Neural cell (in vitro differentiated cells): ENCODE measurements around the gene STYXL2.

Experiments
- CTCF ChIP-seq: fragments of 450-650 bp; IDR thresholded peaks from 2 replicates; pipeline ENCODE4 v1.5.1; 2014; ENCODE audit warnings: antibody characterized with exemption, mild to moderate bottlenecking, moderate library complexity; ENCODE audit not compliant: poor library complexity, severe bottlenecking
- EP300 ChIP-seq: fragments of 450-650 bp; conservative IDR thresholded peaks from 2 replicates; pipeline ENCODE4 v1.6.1; 2014; ENCODE audit warnings: antibody characterized with exemption, mild to moderate bottlenecking, moderate library complexity; ENCODE audit not compliant: poor library complexity, severe bottlenecking
- EZH2 ChIP-seq: fragments of 200-600, 300-800 bp; shearing (Covaris generic), sonication (generic); IDR thresholded peaks from 2 replicates; pipeline ENCODE4 v1.6.1; 2014; ENCODE audit warnings: antibody characterized with exemption, low read length, borderline replicate concordance, mild to moderate bottlenecking; ENCODE audit not compliant: insufficient read depth, poor library complexity, severe bottlenecking
- MXI1 ChIP-seq: fragments of 450-650 bp; conservative IDR thresholded peaks from 2 replicates; pipeline ENCODE4 v1.6.1; 2014; ENCODE audit warnings: antibody characterized with exemption, mild to moderate bottlenecking; ENCODE audit not compliant: poor library complexity, severe bottlenecking
- POLR2AphosphoS5 ChIP-seq: IDR thresholded peaks from 2 replicates; pipeline ENCODE4 v1.6.1; 2012
- RAD21 ChIP-seq: fragments of 450-650 bp; conservative IDR thresholded peaks from 2 replicates; pipeline ENCODE4 v1.6.1; 2014; ENCODE audit warnings: antibody characterized with exemption, mild to moderate bottlenecking, moderate library complexity
- SMC3 ChIP-seq: fragments of 450-650 bp; conservative IDR thresholded peaks from 2 replicates; pipeline ENCODE4 v1.6.1; 2014; ENCODE audit warnings: antibody characterized with exemption, mild to moderate bottlenecking, moderate library complexity; ENCODE audit not compliant: poor library complexity
- TAF1 ChIP-seq: IDR thresholded peaks from 2 replicates; pipeline ENCODE4 v1.6.1; 2012; ENCODE audit warnings: low read depth
- TF ChIP-seq, protein P1 (sequence below): IDR thresholded peaks from 2 replicates; pipeline ENCODE4 v1.6.1; 2012; ENCODE audit warnings: borderline replicate concordance

- no peak for TF ChIP-seq RAD21
- no peak for TF ChIP-seq CTCF
- TF ChIP-seq POLR2AphosphoS5, result no peak
- no peak for TF ChIP-seq EZH2
- TF ChIP-seq, protein P1, sequence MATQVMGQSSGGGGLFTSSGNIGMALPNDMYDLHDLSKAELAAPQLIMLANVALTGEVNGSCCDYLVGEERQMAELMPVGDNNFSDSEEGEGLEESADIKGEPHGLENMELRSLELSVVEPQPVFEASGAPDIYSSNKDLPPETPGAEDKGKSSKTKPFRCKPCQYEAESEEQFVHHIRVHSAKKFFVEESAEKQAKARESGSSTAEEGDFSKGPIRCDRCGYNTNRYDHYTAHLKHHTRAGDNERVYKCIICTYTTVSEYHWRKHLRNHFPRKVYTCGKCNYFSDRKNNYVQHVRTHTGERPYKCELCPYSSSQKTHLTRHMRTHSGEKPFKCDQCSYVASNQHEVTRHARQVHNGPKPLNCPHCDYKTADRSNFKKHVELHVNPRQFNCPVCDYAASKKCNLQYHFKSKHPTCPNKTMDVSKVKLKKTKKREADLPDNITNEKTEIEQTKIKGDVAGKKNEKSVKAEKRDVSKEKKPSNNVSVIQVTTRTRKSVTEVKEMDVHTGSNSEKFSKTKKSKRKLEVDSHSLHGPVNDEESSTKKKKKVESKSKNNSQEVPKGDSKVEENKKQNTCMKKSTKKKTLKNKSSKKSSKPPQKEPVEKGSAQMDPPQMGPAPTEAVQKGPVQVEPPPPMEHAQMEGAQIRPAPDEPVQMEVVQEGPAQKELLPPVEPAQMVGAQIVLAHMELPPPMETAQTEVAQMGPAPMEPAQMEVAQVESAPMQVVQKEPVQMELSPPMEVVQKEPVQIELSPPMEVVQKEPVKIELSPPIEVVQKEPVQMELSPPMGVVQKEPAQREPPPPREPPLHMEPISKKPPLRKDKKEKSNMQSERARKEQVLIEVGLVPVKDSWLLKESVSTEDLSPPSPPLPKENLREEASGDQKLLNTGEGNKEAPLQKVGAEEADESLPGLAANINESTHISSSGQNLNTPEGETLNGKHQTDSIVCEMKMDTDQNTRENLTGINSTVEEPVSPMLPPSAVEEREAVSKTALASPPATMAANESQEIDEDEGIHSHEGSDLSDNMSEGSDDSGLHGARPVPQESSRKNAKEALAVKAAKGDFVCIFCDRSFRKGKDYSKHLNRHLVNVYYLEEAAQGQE, result no peak
- TF ChIP-seq TAF1, result no peak
- TF ChIP-seq EP300, result no peak
- no peak for TF ChIP-seq MXI1
- no peak for TF ChIP-seq SMC3
Observed at GRCh38 chr1:167051907-167052306, 42.0 kb upstream of the STYXL2 start.
